HL-60/S4 (cell line): ENCODE data around the gene SMIM26.

Experiments
- in situ Hi-C: fragments of 300-500 bp; cut with MboI; formaldehyde crosslinking; loops from 2 replicates; pipeline ENCODE4 v1.14.3; 2022; ENCODE audit warnings: low sequenced_read_pairs

SMIM26 gene

GRCh38 chr20:18578581-18578980, 11.3 kb downstream of the SMIM26 start:
- in situ Hi-C loops: no loop called here

GRCh38 chr20:18580012-18580411, 12.8 kb downstream of the SMIM26 start:
- in situ Hi-C loops: no loop called here

DNA sequence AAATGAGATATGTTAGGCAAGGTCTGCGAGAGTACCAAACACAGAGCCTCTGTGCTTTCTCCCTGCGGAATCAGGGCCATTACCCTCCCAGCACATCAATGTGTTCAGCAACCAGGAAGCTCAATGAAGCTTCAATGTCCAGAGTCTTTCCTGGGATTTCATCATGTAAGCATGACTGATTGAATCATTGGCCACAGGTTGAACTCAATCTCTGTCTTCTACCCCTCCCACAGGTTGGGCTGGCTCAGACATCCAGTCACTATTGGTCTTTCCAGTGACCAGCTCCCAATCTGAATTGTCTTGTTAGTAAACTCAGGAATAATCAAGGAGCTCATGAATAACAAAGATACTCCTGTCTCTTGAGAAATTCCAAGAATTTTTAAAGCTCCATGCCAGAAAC, 17.9 kb downstream of the SMIM26 start:
- in situ Hi-C loops: no loop called here

GRCh38 chr20:18587665-18588573, 20.7 kb downstream of the SMIM26 start, which contains the start of gene DTD1:
Gene DTD1, plus strand, starts transcription at chr20:18588054. Its CDS starts 19 bp downstream, at chr20:18588073.
- in situ Hi-C loops: no loop called here

DNA sequence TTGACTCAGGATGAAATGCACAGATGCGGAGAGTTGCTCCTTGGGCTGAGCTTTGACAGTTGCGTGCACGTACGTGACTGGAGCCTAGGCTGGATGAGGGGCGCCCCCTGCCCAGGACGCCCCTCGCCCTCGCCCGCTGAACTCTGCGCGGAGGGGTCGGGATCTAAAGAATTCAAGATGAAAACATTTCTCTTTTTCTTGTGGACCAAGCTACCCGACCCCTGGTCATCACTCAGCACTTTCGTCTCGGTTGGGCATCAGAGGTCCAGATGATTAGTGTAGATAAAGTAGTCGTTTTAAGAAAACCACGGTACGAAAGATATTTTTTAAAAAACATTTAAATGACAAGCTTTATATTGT, 21.3 kb downstream of the SMIM26 start:
- in situ Hi-C loops: no loop called here

- in situ Hi-C loops: no loop called here
These were observed 22.9 kb downstream of the SMIM26 start for GRCh38 chr20:18589941-18590674.

- in situ Hi-C loops: no loop called here
These were observed 29.0 kb downstream of the SMIM26 start for GRCh38 chr20:18596270-18596669.

DNA sequence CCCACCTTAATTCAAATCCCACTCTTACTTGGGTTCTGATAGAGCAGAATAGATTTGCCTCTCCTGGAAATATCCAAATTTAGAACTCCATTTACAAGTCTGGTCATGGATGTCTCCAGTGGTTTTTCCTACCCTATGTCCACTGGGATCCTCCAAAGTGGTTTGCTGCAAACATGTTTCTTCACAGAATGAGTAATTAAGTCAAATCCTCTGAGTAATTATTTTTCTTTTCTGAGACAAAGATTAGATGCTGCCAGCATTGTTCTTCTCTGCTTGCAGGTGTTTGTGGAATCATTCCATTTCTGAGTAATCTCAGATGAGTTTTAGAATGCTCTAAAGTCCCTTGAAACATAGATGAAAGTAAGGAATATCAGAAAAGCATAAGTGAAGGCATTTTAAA, 42.5 kb downstream of the SMIM26 start:
- in situ Hi-C loops: no loop called here

DNA sequence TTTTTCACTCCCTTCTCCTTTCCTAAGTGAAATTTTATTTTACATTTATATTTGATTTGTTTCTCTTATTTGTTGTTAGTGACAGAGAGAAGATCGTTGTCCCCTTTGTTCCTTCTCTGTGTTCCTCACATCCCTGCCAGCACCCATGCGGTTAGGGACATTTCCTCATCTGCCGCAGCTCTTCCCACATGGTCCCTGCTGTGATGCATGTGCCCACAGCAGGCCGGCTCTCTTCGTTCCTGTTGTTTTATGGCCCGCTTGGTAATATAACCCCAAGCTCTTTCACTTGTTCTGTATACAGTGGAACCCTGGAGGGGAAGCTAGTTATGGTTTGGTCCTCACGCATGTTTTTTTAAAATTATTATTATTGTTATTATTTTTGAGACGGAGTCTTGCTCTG, 44.3 kb downstream of the SMIM26 start:
- in situ Hi-C loops: no loop called here

GRCh38 chr20:18613553-18613952, 46.3 kb downstream of the SMIM26 start:
- in situ Hi-C loops: no loop called here

DNA sequence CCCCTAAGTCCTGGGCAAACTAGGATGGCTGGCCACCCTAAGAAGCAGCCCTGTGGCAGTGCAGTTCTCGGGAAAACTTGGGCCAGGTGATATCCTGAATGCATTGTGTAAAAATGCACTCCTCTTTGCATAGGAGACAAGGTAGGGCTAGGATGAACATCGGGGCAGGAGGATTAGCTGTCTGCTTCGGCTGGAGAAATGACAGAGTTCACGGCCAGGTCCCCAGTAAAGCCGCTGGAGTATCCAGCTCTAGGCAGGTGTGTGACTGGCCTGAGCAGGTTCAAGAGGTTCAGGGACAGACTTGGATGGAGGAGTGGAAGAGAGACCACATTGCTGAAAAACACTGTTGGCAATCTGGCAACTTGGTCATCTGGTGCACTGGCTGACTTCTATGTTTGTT, 47.0 kb downstream of the SMIM26 start:
- in situ Hi-C loops: no loop called here

DNA sequence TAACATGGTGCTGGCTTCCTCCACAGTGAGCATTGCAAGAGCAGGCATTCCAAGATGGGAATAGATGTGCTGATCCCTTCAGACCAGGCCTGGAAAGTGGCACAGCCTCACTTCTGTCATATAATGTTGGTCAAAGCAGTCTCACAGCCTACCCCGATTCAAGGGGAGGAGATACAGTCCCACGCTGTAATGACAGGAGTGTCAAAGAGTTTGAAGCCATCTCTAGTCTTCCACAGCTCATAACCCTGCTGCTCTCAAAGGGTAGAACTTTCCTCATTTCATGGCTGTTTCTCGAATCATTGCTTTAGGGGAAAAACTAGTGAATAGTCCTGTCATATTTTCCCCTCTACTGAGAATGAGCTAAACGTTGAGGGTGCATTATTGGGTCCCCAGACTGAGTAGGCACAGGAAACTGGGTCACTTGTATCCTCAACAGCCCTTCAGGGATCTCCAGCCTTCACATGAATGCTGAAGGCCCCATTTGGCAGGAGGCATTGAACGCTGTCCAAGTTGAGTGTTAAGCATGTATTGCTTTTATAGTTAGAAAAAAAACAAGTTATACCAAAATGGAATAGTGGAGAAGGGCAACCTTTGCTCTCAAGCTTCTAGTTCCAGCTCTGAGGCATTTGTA, 47.9 kb downstream of the SMIM26 start:
- in situ Hi-C loops: no loop called here
